Testis (tissue), 2 donors: ENCODE results near the gene EIPR1.

ENCODE experiments used
- POLR2A ChIP-seq: fragments of 450-650 bp; IDR thresholded peaks from one replicate; pipeline ENCODE4 v1.6.1; 2017; ENCODE audit warnings: antibody characterized with exemption, mild to moderate bottlenecking, moderate library complexity
- TF ChIP-seq, protein P1 (sequence below), 3 experiments: fragments of 450-650 bp in 2 of 3; fragments of 200-600 bp in 1 of 3; sonication (generic) in 1 of 3; IDR thresholded peaks; one replicate each; pipeline ENCODE4 v1.5.1; 2016 to 2019; ENCODE audit warnings: antibody characterized with exemption in 3 of 3, mild to moderate bottlenecking in 2 of 3, moderate library complexity in 1 of 3

DNA sequence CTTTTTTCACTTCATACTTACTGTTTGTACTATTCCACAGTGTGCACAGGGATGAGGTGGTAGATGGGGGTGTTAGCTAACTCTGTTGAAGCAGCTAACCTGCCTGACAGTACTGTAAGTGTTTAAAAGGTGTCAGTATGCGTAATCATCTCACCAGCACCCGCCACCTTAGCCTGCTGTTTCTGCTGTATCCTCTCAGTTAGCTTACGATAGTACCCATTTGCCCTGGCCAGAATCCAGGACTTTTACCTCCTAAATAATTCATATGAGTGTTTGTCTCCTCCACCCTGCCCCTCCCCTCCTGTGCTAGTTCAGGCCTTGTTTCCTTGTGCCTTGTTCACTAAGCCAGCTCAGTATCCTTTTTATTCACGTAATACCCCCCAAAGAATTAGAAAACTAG, 36.1 kb upstream of the EIPR1 start:
- TF ChIP-seq, protein P1, sequence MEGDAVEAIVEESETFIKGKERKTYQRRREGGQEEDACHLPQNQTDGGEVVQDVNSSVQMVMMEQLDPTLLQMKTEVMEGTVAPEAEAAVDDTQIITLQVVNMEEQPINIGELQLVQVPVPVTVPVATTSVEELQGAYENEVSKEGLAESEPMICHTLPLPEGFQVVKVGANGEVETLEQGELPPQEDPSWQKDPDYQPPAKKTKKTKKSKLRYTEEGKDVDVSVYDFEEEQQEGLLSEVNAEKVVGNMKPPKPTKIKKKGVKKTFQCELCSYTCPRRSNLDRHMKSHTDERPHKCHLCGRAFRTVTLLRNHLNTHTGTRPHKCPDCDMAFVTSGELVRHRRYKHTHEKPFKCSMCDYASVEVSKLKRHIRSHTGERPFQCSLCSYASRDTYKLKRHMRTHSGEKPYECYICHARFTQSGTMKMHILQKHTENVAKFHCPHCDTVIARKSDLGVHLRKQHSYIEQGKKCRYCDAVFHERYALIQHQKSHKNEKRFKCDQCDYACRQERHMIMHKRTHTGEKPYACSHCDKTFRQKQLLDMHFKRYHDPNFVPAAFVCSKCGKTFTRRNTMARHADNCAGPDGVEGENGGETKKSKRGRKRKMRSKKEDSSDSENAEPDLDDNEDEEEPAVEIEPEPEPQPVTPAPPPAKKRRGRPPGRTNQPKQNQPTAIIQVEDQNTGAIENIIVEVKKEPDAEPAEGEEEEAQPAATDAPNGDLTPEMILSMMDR (IDR thresholded peaks at IDR 0.05) = no peak
- TF ChIP-seq POLR2A = no peak
